SK-N-SH (cell line): ENCODE results near the gene RPS17. TPM values are rescaled to one million over a fixed set of nuclear protein-coding genes. Genes with fewer than 3 reads are reported as not detected.

ENCODE experiments used
- CTCF ChIA-PET: fragments of 300-600, 350-600 bp; formaldehyde crosslinking; extraction: SDS; loops from one replicate; lab custom pipeline; 2021; lab: Yijun Ruan, JAX
- POLR2A ChIA-PET: fragments of 350-600 bp; sonication (Branson Sonifier 250); formaldehyde crosslinking; extraction: SDS; loops from one replicate; lab custom pipeline; 2020; ENCODE audit warnings: antibody characterized with exemption, inconsistent platforms; lab: Yijun Ruan, JAX
- DNase-seq: peaks from one replicate; pipeline ENCODE4 v3.0.0; 2012
- H2AFZ ChIP-seq: fragments of 200-600 bp; sonication (generic); 2 replicates; pipeline ENCODE4 v1.8.1; 2016; ENCODE audit warnings: antibody characterized with exemption, mild to moderate bottlenecking, low read depth
- H3F3A ChIP-seq: fragments of 200-600 bp; sonication (generic); replicated peaks from 2 replicates; pipeline ENCODE3; 2016; ENCODE audit warnings: antibody characterized with exemption, mild to moderate bottlenecking; ENCODE audit not compliant: insufficient read depth
- H3K27ac ChIP-seq, 2 experiments: fragments of 200-500 bp in 1 of 2; fragments of 200-600 bp in 1 of 2; sonication (Bioruptor generic) in 1 of 2; sonication (generic), shearing (Covaris generic) in 1 of 2; 2 replicates each; pipeline versions ENCODE4 v1.5.1 to v1.6.1; 2014 to 2016; ENCODE audit warnings: low read depth in 2 of 2, inconsistent platforms in 1 of 2, low read length in 1 of 2, mild to moderate bottlenecking in 1 of 2, mixed read lengths in 1 of 2
- H3K27me3 ChIP-seq: fragments of 200-600 bp; sonication (generic), shearing (Covaris generic); 2 replicates; pipeline ENCODE4 v1.6.1; 2016; ENCODE audit warnings: mixed run types; ENCODE audit not compliant: insufficient read depth
- H3K36me3 ChIP-seq, 2 experiments: fragments of 200-500 bp in 1 of 2; fragments of 200-600 bp in 1 of 2; sonication (Bioruptor generic) in 1 of 2; sonication (generic) in 1 of 2; replicated peaks in 1 of 2; 2 replicates each; pipeline versions ENCODE3 to v1.5.1; 2014 to 2016; ENCODE audit warnings: low read length in 1 of 2, mild to moderate bottlenecking in 1 of 2; ENCODE audit not compliant: insufficient read depth in 2 of 2, control insufficient read depth in 1 of 2
- H3K4me1 ChIP-seq, 2 experiments: fragments of 200-500 bp in 1 of 2; fragments of 200-600 bp in 1 of 2; sonication (Bioruptor generic) in 1 of 2; sonication (generic), shearing (Covaris generic) in 1 of 2; 2 replicates each; pipeline versions ENCODE4 v1.5.1 to v1.6.1; 2014 to 2016; ENCODE audit warnings: low read depth in 1 of 2, low read length in 1 of 2, mixed run types in 1 of 2; ENCODE audit not compliant: insufficient read depth in 2 of 2, control insufficient read depth in 1 of 2
- H3K4me2 ChIP-seq: fragments of 200-600 bp; sonication (generic), shearing (Covaris generic); 2 replicates; pipeline ENCODE4 v1.6.1; 2017; ENCODE audit warnings: mixed run types
- H3K4me3 ChIP-seq, 2 experiments: fragments of 200-500 bp in 1 of 2; fragments of 200-600 bp in 1 of 2; sonication (Bioruptor generic) in 1 of 2; sonication (generic), shearing (Covaris generic) in 1 of 2; 2 replicates each; pipeline versions ENCODE4 v1.5.1 to v1.8.1; 2014 to 2016; ENCODE audit warnings: low read depth in 2 of 2, inconsistent platforms in 1 of 2, low read length in 1 of 2, mild to moderate bottlenecking in 1 of 2, mixed read lengths in 1 of 2, moderate library complexity in 1 of 2
- H3K79me2 ChIP-seq: fragments of 200-600 bp; sonication (generic); 2 replicates; pipeline ENCODE4 v1.8.1; 2017; ENCODE audit warnings: mild to moderate bottlenecking; ENCODE audit not compliant: insufficient read depth
- H3K9ac ChIP-seq: fragments of 200-600 bp; sonication (generic); 2 replicates; pipeline ENCODE4 v1.6.1; 2017; ENCODE audit warnings: mixed run types
- H3K9me2 ChIP-seq: fragments of 200-600 bp; sonication (generic); 2 replicates; pipeline ENCODE4 v1.6.1; 2017; ENCODE audit warnings: mixed run types
- H3K9me3 ChIP-seq: fragments of 200-600 bp; sonication (generic); 2 replicates; pipeline ENCODE4 v1.6.1; 2017; ENCODE audit warnings: mixed run types, mild to moderate bottlenecking, moderate library complexity
- H4K20me1 ChIP-seq: fragments of 200-600 bp; sonication (generic); 2 replicates; pipeline ENCODE4 v1.6.1; 2017; ENCODE audit warnings: mild to moderate bottlenecking, mixed run types; ENCODE audit not compliant: insufficient read depth
- CHD2 ChIP-seq: fragments of 150-350 bp; IDR thresholded peaks from 2 replicates; pipeline ENCODE4 v1.6.1; 2018; ENCODE audit warnings: low read length; ENCODE audit not compliant: partially characterized antibody
- ELF1 ChIP-seq: IDR thresholded peaks from 2 replicates; pipeline ENCODE4 v1.4.0; 2012
- EP300 ChIP-seq, 2 experiments: IDR thresholded peaks; 2 replicates each; pipeline versions ENCODE4 v1.4.0 to v1.6.1; 2012; ENCODE audit warnings: borderline replicate concordance in 1 of 2, low read depth in 1 of 2, low read length in 1 of 2
- EZH2phosphoT487 ChIP-seq: fragments of 200-600 bp; sonication (generic); IDR thresholded peaks from 2 replicates; pipeline ENCODE4 v1.6.1; 2017; ENCODE audit warnings: low read depth, mixed run types, mild to moderate bottlenecking, antibody characterized with exemption, moderate library complexity, borderline replicate concordance
- GABPA ChIP-seq: IDR thresholded peaks from 2 replicates; pipeline ENCODE4 v1.4.0; 2012; ENCODE audit warnings: low read depth, mild to moderate bottlenecking
- GATA2 ChIP-seq: sonication (generic); formaldehyde crosslinking; IDR thresholded peaks from 2 replicates; pipeline ENCODE4 v1.5.0; 2020; ENCODE audit warnings: mild to moderate bottlenecking, missing genetic modification reagents
- NFIC ChIP-seq: IDR thresholded peaks from 2 replicates; pipeline ENCODE4 v1.4.0; 2012; ENCODE audit warnings: borderline replicate concordance
- RAD21 ChIP-seq: IDR thresholded peaks from 2 replicates; pipeline ENCODE4 v1.6.1; 2012; ENCODE audit warnings: mild to moderate bottlenecking, low read length
- RFX5 ChIP-seq: IDR thresholded peaks from 2 replicates; pipeline ENCODE4 v1.6.1; 2012; ENCODE audit warnings: mild to moderate bottlenecking, improper control_type of control experiment, low read length
- SIN3A ChIP-seq: IDR thresholded peaks from 2 replicates; pipeline ENCODE4 v1.6.1; 2012; ENCODE audit warnings: low read depth, mild to moderate bottlenecking, low read length, moderate library complexity, borderline replicate concordance
- WGBS: methylation state at CpG from one replicate; pipeline ENCODE4 v1.1.6; 2017; ENCODE audit warnings: low lambda C conversion rate; 5-methylcytosine and 5-hydroxymethylcytosine counted together
- polyA plus RNA-seq, 3 experiments: library from polyadenylated mRNA; depleted of rRNA; stranded (reverse); fragments of >200 nt; gene quantifications; 2 replicates each; pipeline ENCODE4 v1.2.3, GENCODE V29; 2012
- TF ChIP-seq, protein P1 (sequence below): IDR thresholded peaks from 2 replicates; pipeline ENCODE4 v1.6.1; 2012; ENCODE audit warnings: mild to moderate bottlenecking, low read depth, low read length, moderate library complexity

Gene RPS17
- polyA plus RNA-seq, 1 of the 3 experiments (the other 2 are of a cell fraction) = 9,168 TPM

DNA sequence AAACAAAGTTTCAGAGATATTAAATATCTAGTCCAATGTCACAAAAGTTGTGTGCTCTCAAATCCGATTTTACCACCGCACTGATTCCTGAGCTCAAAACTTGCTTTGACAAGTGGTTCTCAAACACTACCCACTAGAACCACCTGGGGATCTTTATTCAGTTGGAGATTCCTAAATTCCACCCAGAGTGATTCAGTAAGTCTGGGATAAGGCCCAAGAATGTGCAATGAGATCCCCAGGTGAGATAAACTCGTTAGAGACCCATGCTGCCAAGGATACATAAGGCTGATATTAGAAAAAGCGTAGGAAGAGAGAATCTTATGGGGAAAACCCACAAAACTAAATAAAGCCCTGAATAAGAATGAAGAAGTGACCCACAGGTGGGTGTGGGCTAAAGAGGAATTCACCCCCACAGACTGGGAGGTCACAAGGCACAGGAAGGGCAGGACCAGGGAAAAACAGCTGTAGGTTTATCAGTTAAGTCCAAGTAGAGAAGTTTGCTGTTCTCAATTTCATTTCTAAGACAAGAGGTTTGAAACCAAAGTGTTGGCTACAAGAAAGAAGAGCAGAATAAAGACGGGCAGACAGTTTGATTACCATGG lies 11.5 kb upstream of the RPS17 start:
- Histone ChIP-seq H3K79me2 (no peaks in the 10 kb centered on the region), H3F3A (no peaks in the 10 kb centered on the region), H3K36me3 (no peaks in the 10 kb centered on the region), H4K20me1 (no peaks in the 10 kb centered on the region), H3K4me1 (no peaks in the 10 kb centered on the region), H3K9me2 (no peaks in the 10 kb centered on the region), H3K4me2 (no peak overlapping the region), H3K9me3 (no peaks in the 10 kb centered on the region), H2AFZ (no peak overlapping the region), H3K4me3 (no peak overlapping the region), H3K9ac (no peak overlapping the region), H3K27me3 (no peaks in the 10 kb centered on the region)
- 76% methylated on average over 5 of the region's 5 CpGs for WGBS
- CTCF ChIA-PET = interaction anchor here (0.6 kb wide), 1 partner anchor 12 kb away, joined by 3 read pairs; the partner anchor contains the start of gene RPS17
- POLR2A ChIA-PET = no interaction called here
- TF ChIP-seq RAD21 (no peak), RFX5 (no peak), GATA2 (no peak), NFIC (0 out of 2 replicates have a peak, but pooled peaks have one; percentile 9), EZH2phosphoT487 (no peak)
- TF ChIP-seq, protein P1, sequence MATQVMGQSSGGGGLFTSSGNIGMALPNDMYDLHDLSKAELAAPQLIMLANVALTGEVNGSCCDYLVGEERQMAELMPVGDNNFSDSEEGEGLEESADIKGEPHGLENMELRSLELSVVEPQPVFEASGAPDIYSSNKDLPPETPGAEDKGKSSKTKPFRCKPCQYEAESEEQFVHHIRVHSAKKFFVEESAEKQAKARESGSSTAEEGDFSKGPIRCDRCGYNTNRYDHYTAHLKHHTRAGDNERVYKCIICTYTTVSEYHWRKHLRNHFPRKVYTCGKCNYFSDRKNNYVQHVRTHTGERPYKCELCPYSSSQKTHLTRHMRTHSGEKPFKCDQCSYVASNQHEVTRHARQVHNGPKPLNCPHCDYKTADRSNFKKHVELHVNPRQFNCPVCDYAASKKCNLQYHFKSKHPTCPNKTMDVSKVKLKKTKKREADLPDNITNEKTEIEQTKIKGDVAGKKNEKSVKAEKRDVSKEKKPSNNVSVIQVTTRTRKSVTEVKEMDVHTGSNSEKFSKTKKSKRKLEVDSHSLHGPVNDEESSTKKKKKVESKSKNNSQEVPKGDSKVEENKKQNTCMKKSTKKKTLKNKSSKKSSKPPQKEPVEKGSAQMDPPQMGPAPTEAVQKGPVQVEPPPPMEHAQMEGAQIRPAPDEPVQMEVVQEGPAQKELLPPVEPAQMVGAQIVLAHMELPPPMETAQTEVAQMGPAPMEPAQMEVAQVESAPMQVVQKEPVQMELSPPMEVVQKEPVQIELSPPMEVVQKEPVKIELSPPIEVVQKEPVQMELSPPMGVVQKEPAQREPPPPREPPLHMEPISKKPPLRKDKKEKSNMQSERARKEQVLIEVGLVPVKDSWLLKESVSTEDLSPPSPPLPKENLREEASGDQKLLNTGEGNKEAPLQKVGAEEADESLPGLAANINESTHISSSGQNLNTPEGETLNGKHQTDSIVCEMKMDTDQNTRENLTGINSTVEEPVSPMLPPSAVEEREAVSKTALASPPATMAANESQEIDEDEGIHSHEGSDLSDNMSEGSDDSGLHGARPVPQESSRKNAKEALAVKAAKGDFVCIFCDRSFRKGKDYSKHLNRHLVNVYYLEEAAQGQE = no peak
- TF ChIP-seq, all 33 proteins: peak for 1
- no peak for DNase-seq
- H3K27ac ChIP-seq = no peak overlapping the region

DNA sequence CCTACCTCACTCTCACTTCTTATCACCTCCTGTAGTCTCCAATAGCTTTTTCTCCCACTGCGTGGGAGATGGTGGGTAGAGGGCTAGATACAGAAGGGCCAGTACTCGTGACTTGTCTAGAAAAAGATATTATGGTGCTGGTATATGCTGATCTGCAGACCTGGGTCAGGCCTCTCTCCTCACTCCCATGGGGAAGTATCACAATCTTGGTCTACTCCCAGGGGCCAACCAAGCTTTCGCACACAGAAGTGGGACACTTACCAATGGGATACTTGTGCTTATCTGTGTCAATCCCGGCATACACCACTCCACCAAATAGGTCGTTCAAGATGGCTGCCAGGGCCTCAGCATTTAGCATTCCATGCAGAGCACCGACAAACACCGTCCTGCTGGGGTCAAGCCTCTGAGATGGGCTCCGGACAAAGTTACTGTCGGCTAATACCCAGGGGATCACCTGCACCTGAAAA lies 9.0 kb upstream of the RPS17 start:
- 91% methylated on average over 7 of the region's 9 CpGs for WGBS
- Histone ChIP-seq H3K9ac (no peak overlapping the region), H3K27ac (no peak overlapping the region; a peak in 1 of 4 replicates), H3K9me2 (no peaks in the 10 kb centered on the region), H3K27me3 (no peaks in the 10 kb centered on the region), H3K4me1 (no peaks in the 10 kb centered on the region), H3K9me3 (no peaks in the 10 kb centered on the region), H3K79me2 (no peaks in the 10 kb centered on the region), H3K36me3 (no peaks in the 10 kb centered on the region), H2AFZ (no peak overlapping the region), H3K4me2 (no peak overlapping the region), H4K20me1 (no peaks in the 10 kb centered on the region), H3K4me3 (no peak overlapping the region), H3F3A (no peaks in the 10 kb centered on the region)
- CTCF ChIA-PET = interaction anchor here (1.5 kb wide), 1 partner anchor 10 kb away, joined by 3 read pairs; no protein-coding TSS in a partner anchor
- DNase-seq = no peak
- TF ChIP-seq GABPA (no peak), CHD2 (no peak), NFIC (no peak), ELF1 (no peak), EP300 (IDR thresholded peaks at IDR 0.05; ENCODE audit: borderline replicate concordance in 1 of 2, low read depth in 1 of 2, low read length in 1 of 2) (no peak), SIN3A (no peak)
- POLR2A ChIA-PET = no interaction called here
